ENCODE results near the gene BBS9.

- TF ChIP-seq CTCF (IDR thresholded peaks at IDR 0.05) (no peak), POLR2A (IDR thresholded peaks at IDR 0.05) (no peak)
These were observed 27.1 kb downstream of the BBS9 start for GRCh38 chr7:33156441-33156840.

Data from tibial nerve (tissue), 3 donors.